D341Med (cell line): ENCODE results near the gene MEGF6.
"Not testable (repeated sequence)": the region's sequence is repeated elsewhere in the genome, so short reads cannot be mapped to it uniquely, and the experiment has no call there.

ENCODE experiments used
- DNase-seq: peaks from one replicate; pipeline ENCODE4 v3.0.0; 2012; ENCODE audit warnings: low spot score

The MEGF6 gene

DNA sequence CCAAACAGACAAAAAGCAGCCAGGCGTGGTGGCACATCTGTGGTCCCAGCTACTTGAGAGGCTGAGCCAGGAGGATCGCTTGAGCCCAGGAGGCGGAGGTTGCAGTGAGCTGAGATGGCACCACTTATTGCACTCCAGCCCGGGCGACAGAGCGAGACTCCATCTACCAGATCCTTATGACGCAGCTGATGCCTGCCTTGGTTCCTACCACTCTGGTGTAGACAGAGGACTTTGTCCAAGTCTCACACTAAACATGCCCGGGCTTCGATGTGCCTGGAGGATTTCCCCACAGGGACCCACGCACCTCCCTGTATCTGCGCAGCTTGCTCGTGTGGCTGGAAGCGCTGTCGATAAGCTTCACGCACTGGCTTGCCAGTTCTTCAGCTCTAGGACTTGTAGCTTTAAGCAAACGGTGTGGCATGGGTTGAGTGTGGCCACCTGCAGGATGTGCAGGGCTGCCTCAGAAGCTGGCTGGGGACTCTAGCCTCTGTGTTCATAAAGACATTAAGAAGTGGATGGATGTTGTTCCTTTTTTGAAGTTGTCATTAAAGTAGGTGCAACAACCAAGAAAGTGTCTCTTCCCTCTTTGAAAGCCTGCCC is 18.4 kb upstream of the MEGF6 start:
- no peak for DNase-seq

DNA sequence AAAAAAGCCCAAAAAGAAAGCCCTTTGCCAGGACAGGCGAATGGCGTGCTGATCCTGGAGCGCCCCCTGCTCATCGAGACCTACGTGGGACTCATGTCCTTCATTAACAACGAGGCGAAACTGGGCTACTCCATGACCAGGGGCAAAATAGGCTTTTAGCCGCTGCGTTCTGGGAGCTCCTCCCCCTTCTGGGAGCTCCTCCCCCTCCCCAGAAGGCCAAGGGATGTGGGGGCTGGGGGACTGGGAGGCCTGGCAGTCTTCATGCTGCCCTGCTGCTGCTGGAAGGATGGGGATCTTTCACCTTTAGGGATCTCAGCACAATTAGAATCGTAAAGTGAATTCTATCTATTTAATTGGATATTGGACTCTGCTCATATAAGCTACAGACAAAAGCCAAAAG is 17.1 kb upstream of the MEGF6 start:
- DNase-seq: no peak

DNA sequence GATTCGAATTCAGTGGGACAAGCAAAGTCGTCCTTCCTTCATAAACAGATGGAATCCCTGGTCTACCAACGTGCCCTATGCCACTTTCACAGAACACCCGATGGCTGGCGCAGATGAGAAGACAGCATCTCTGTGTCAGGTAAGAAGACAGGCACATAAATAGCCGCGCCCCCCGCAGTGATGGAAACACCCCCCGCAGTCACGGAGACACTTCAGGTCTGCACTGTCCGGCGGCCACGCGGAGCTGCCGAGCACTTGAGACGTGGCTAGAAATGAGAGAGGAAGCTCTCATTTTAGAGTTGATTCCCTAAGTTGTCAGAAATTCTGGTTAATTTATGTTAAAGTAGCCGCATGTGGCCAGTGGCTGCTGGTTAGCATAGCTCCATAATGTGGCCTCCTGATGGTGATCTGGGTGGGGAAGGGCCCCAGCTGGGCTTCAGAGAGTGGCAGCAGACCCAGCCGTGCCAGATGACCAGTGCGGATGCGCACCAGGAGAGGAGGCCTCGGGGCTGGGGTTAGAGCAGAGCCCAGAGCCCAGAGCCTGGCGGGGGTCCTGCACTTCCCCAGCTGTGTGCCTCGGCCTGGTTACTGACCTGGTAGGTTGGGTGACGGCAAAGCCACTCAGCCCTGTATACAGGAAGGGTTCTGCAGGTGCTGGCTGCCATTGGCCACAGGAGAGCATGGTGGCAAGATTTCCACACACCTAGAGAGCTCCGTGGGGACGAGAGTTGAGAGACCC is 16.4 kb upstream of the MEGF6 start:
- no peak for DNase-seq

DNA sequence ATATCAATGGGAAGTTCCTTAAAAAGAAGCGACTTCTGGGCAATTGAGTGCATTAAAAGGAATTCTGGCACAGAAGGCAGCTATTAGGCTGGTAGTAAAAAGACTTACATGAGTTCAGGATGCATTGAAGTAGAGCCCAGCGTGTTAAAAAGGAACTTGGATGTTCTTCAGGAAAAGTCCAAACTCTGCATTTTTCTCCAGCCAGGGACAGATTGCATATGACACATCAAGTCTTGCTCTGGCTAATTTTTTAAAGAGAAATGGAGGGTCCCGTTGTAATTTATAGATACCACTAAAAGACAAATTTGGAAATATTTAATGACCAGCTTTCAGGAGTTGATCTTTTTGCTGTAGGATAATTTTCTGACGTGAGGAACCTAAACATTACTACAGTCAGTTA is 14.7 kb upstream of the MEGF6 start:
- DNase-seq: no peak

DNA sequence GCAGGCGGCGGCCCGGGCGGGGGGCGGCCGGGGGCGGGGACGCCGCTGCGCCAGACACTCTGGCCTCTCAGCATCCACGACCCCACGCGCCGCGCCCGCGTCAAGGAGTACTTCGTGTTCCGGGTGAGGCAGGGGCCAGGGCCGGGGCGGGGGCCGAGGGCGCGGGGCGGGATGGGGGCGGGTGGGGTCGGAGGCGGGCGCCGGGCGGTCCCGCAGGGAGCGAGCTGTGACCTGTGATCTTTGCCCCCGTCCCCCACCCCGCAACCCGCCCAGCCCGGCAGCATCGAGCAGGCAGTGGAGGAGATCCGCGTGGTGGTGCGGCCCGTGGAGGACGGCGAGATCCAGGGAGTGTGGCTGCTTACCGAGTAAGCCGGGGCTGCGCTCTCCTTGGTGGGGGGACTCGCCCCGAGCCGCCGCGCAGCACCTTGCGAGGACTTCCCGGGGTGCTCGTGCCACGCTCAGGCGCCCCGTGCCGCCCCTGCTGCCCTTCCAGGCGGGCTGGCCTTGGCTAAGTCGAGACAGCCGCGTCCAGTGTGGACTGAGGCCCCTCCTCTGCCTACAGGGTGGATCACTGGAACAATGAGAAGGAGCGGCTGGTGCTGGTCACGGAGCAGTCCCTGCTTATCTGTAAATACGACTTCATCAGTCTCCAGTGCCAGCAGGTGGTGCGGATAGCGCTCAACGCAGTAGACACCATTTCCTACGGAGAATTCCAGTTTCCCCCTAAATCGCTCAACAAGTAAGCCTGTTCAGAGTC is 14.0 kb upstream of the MEGF6 start:
- DNase-seq: peak; percentile 52

DNA sequence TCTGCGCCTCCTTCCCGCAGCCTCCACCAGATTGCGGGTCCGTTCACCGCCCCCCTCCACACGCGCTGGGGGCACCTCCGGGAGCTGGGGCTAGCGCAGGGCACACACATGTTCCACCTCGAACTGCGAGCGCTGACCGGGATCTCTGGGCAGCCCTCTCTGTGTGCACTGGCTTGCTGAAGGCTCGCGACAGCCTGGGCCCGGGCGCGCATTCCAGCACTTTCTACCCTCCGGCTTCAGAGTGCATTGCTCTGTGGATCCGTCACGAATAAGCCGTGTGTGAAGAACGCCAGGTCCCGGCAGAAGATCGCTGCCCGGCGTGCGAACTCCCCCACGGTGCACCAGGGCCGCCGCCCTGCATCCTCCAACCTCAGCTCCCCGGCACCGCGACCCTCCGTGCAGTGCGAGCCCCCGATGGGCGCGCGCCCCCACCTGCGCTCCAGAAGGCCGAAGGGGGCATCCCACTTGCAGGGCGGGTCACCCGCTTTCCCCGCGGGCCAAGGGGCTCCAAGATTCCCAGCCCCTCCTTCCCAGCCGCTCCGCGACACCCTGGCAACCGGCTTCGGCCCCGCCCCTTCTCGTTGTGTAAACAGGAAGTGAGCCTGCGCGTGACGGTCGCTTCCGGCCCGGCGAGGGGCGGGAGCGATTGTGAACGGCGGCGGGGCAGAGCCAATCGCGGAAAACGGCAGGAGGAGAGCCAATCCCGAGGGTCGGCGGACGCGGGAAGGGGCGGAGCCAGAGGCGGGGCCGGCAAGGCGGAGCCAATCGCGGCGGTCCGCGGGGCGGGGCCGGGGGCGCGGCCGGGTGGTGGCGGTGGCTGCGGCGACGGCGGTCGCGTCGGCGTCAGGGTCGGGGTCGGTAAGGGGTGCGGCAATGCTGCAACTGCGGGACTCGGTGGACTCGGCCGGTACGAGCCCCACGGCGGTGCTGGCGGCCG is 13.2 kb upstream of the MEGF6 start, which contains the start of gene TPRG1L:
Gene TPRG1L, plus strand, starts transcription at position 816 of the 937 bp plus-strand sequence. Its CDS starts 58 bp downstream, at position 874.
- peak; percentile 99 for DNase-seq

DNA sequence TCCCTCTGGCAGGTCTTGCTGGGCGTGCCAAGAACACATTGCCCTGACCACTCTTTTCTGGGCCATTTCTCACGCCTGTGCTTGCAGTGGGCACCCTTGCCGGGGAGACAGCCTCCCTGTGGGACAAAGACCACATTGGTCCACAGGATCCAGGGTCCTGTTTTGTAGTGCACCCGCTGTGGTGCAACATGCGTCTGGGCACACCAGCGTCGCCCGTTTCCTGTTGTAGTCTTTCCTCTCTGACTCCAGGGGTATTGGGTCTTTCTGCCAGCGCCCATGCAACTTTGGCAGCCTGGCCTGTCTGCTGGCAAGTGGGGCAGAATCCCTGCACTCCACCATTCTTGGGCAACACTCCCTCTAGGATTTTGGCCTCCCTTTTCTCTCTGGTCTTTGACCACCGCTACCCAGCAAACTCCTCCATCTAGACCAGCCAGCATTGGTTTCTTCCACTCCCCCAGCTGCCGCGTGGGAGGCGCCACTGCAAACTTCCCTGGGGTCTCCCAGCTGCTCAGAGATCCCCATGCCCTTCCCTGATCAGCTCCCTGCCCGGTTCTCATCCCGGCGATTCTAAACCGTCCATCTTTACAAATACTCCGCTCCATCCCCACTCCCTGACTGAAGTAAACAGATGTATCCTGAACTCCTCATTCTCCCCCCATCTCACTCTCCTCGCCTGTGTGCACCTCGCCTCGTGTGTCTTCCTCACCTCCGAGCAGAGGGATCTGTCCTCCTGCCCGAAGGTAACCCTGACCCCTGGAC is 12.3 kb upstream of the MEGF6 start:
- DNase-seq: no peak

DNA sequence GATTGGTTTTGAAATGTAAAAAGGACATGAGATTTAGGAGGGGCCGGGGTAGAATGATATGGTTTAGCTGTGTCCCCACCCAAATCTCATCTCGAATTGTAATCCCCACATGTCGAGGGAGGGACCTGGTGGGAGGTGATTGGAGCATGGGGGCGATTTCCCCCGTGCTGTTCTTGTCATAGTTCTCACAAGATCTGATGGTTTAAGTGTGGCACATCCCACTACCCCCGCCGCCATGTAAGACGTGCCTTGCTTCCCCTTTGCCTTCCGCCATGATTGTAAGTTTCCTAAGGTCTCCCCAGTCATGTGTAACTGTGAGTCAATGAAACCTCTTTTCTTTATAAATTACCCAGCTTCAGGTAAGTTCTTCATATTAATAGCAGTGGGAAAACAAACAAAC is 10.8 kb upstream of the MEGF6 start:
- DNase-seq: not testable (repeated sequence)

DNA sequence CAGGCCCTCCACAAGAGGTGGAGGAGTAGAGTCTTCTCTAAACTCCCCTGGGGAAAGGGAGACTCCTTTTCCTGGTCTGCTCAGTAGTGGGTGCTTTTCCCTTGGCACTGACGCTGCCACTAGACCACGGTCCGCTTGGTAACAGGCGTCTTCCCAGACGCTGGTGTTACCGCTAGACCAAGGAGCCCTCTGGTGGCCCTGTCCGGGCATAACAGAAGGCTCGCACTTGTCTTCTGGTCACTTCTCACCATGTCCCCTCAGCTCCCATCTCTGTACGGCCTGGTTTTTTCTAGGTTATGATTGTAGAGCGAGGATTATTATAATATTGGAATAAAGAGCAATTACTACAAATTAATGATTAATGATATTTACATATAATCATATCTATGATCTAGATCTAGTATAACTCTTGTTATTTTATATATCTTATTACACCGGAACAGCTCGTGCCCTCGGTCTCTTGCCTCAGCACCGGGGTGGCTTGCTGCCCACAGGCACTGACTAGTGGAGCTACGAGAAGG is 9.9 kb upstream of the MEGF6 start:
- not testable (repeated sequence) for DNase-seq

DNA sequence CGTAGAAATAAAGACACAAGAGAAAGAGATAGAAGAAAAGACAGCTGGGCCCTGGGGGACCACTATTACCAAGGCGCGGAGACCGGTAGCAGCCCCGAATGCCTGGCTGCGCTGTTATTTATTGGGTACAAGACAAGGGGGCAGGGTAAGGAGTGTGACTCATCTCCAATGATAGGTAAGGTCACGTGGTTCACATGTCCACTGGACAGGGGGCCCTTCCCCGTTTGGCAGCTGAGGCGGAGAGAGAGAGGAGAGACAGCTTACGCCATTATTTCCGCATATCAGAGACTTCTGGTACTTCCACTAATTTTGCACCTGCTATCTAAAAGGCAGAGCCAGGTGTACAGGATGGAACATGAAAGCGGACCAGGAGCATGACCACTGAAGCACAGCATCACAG is 9.4 kb upstream of the MEGF6 start:
- DNase-seq: no peak

DNA sequence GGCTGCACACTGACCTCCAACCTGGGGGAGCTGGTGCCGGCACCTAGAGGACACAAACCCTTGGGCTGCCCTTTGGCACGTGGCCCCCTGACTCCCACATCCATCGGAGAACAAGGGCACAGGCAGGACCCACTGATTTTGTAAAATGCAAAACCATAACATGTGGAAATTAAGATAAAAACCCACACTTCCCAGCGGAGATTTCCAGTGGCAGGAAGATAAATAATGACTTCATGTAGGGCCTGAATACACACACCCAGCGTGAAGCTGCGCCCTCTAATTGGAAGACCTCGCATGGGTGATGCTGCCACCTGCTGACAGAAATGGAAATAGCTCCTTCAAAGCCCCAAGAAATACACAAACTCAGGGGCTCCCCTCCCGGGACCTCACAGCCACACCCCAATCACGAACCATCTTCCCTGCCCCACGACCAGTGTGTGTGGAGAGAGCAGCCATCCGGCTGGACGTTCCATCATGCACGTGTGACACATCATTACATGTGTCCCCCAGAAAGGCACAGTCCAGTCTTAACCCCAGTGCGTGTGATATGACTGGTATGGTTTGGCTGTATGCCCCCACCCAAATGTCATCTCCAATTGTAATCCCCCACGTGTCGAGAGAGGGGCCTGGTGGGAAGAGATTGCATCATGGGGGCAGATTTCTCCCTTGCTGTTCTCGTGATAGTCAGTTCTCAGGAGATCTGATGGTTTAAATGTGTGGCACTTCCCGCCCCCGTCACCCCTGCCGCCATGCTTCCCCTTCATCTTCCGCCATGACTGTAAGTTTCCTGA is 7.8 kb upstream of the MEGF6 start:
- peak; percentile 78 for DNase-seq

DNA sequence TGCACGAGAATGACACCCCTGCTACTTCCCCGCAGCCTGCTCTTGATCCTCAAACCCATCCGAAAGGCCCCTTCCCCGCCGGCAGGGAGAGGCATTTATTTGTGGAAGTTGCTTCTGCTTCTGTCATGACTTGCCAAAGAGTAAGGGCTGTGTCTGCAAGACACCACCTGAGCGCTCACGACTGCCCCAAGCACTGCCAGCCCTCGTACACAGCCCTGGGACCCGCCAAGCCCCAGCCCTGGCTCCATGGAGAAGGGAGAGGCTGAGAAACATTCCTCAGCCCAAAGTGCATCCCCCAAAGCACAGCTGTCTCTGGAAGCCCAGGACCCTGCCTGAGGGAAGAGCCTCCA is 7.2 kb upstream of the MEGF6 start:
- no peak for DNase-seq

DNA sequence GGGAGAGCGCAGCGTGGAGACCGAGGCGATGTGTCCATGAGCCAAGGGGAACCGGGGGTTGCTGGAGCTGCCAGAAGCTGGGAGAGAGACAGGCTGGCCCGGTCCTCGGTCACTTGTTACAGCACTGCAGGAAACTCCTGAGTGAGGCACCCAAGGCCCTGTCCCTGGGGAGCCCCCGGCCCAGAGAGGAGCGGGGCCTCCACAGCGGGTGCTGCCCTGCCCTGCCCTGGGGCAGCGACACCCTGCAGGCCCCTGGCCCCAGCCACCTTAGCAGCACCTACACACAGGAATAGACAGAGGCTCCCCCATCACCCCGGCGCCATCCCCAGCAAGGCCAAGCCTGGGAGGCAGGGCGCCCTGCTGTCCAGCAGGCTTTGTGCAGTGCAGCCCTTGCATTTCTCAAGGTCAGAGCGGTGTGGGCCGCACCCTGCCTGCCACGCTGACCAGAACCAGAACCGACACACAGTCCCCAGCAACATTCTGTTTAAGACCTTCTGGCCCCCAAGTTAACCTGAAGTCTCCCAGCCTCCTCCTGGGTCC is 6.6 kb upstream of the MEGF6 start:
- no peak for DNase-seq

DNA sequence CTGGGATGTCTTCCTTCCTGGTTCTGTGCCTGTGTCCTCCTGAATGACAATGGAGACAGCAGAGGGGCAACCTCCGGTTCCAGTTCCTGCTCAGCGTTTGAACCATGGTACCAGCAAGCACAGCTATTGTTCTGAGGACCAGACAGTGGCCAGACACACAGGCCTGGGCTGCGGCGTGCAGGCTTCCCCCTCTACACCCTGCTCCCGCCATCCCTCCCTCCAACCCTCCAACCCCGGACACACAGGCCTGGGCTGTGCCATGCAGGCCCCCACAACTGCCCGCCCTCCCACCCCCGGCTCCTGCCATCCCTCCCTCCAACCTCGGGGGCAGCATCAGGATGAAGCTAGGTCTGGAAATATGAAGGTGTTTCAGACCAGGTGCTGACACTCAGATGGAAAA is 5.6 kb upstream of the MEGF6 start:
- no peak for DNase-seq

DNA sequence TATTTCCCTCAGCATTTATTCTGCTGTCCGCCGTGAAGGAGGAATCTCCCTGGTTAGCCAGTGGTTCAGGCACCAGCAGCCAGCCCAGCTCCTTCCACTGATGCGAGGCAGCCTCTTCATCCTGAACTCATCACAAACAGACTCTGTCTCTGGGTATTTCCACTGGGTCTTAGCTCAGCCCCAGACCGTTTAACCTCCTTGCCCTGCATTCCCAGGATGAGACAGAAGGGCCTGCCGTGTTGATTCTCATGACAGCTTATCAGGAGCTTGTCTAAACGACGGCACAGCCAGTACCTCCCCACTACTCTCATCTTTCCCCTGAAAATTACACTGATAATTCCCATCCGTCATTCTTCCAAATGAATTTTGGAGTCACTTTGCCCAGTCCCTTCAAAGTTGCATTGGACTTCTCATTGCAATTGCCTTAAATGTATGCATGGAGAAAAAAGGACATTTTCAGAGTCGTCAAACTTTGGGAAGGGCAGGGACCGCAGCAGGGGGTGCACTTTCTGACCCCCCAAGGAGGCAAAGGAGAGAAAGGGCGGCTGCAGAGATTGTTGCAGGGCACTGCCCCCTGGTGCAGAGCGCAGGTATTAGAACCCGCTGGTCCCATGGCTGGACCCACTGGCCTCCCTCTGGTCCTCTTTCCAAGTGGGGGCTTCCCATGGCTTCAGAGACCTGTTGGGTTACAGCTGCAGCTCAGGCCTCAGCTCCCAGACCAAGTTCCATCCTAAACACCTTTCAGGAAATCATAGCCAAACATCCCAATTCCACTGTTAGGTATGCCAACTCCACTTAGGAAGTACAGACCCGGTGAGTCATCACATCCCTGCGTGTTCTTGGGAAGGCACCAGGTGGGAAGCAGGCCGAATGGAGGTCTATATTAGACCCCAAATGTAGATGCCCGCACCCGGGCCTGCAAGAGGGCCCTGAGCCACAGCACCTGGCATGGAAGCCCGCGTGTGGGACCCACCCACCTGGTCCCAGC is 3.7 kb upstream of the MEGF6 start:
- peak; percentile 67 for DNase-seq

DNA sequence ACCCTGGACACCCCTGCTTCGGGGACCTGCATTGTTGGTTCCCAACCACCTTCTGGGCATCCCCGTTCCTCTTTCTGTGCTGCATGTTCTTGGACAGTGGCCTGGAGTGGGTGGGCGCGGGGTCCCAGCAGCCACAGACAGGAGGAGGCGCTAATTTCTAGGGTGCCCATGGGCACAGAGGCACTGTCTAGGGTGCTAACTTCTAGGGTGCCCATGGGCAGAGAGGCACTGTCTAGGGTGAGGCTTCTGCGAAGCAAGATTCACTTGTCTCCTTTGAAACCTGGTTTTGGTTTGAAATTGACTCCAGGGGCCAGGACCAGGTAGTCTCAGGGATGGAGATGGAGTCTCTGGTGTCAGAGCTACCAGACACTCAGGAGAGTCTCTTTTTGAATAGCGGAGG is 815 bp upstream of the MEGF6 start:
- no peak for DNase-seq

DNA sequence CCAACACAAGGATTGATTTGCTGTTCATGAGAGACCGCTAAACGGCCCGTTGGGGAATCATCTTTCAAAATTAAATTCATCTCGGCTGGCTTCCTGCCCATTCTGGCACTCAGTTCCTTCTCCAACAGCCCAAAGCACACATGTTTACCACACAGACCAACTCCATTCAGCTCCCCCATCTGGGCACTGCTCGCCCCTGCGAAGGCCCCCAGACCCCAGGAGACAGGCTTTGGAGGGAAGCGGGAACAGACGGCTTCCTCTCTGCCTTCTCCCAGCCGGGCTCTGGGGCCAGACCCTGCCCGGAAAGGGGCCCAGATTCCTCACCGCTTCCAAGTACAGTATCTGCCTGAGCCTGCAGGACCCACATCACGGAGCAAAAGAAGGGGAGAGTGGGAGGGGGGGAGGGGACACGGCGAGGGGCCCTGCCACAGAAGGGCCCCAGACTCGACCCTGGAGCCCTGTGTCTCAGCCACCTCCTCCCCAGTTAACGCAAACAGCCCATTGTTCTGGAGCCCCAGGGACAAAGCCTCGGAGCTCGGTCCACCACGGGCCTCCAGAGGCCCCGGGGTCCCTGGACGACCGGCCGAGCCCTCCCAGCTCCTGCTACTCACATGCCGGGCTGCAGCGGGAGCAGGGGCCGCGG is 660 bp downstream of the MEGF6 start:
- no peak for DNase-seq
